Fibroblast of lung (primary cell): ENCODE results near the gene ISYNA1. TPM values are rescaled to one million over a fixed set of nuclear protein-coding genes. Genes with fewer than 3 reads are reported as not detected.
A peak's percentile ranks its signal among the peaks of the same experiment; 100 is the strongest.

Experiments used
- DNase-seq, 2 donors: peaks; one replicate each; pipeline versions ENCODE4 v3.0.0 to v3.0.0-alpha.2; 2010; ENCODE audit warnings: low read depth in 2 of 2
- H2AFZ ChIP-seq: 2 replicates; pipeline ENCODE4 v1.5.1; 2012; ENCODE audit warnings: low read length, control low read depth, inconsistent platforms
- H3K27ac ChIP-seq: 2 replicates; pipeline ENCODE4 v1.5.1; 2011; ENCODE audit warnings: low read length, control low read depth; ENCODE audit not compliant: insufficient read depth
- H3K27me3 ChIP-seq: 2 replicates; pipeline ENCODE4 v1.5.1; 2011; ENCODE audit warnings: mild to moderate bottlenecking, low read length; ENCODE audit not compliant: control insufficient read depth, insufficient read depth
- H3K36me3 ChIP-seq: 2 replicates; pipeline ENCODE4 v1.5.1; 2011; ENCODE audit warnings: low read length; ENCODE audit not compliant: control insufficient read depth, insufficient read depth
- H3K4me1 ChIP-seq: 2 replicates; pipeline ENCODE4 v1.5.1; 2011; ENCODE audit warnings: low read length; ENCODE audit not compliant: control insufficient read depth, insufficient read depth; ENCODE audit errors: extremely low read depth
- H3K4me2 ChIP-seq: 2 replicates; pipeline ENCODE4 v1.5.1; 2011; ENCODE audit warnings: low read length, control low read depth; ENCODE audit not compliant: insufficient read depth; ENCODE audit errors: extremely low read depth
- H3K4me3 ChIP-seq, 4 experiments: fragments of 200-600 bp in 1 of 4; sonication (generic) in 1 of 4; replicated peaks in 1 of 4; 2 replicates each; pipeline ENCODE4 v1.5.1; 2011 to 2016; ENCODE audit warnings: low read length in 4 of 4, low read depth in 3 of 4, mild to moderate bottlenecking in 3 of 4, control low read depth in 2 of 4, inconsistent platforms in 1 of 4, mixed read lengths in 1 of 4; ENCODE audit not compliant: insufficient read depth in 1 of 4; ENCODE audit errors: control extremely low read depth in 1 of 4
- H3K79me2 ChIP-seq: 2 replicates; pipeline ENCODE4 v1.5.1; 2012; ENCODE audit warnings: mild to moderate bottlenecking, low read length, inconsistent platforms; ENCODE audit not compliant: control insufficient read depth, insufficient read depth
- H3K9ac ChIP-seq: 2 replicates; pipeline ENCODE4 v1.5.1; 2011; ENCODE audit warnings: mild to moderate bottlenecking, low read length, control low read depth; ENCODE audit not compliant: insufficient read depth
- H3K9me3 ChIP-seq: 2 replicates; pipeline ENCODE4 v1.5.1; 2012; ENCODE audit warnings: low read depth, low read length; ENCODE audit not compliant: control insufficient read depth, insufficient read depth
- H4K20me1 ChIP-seq: 2 replicates; pipeline ENCODE4 v1.5.1; 2011; ENCODE audit warnings: low read length; ENCODE audit not compliant: control insufficient read depth, insufficient read depth; ENCODE audit errors: extremely low read depth
- CTCF ChIP-seq, 2 donors: IDR thresholded peaks in 1 of 2; conservative IDR thresholded peaks in 1 of 2; 1 replicate in 1 of 2; 2 replicates in 1 of 2; pipeline ENCODE4 v1.5.1; 2011 to 2012; ENCODE audit warnings: low read length in 2 of 2, control low read depth in 1 of 2, inconsistent platforms in 1 of 2, low read depth in 1 of 2, mild to moderate bottlenecking in 1 of 2
- EZH2 ChIP-seq: IDR thresholded peaks from 2 replicates; pipeline ENCODE4 v1.5.1; 2012; ENCODE audit warnings: low read length, control low read depth, mild to moderate bottlenecking; ENCODE audit errors: missing control alignments
- polyA plus RNA-seq, 2 donors: library from polyadenylated mRNA; depleted of rRNA in 1 of 2; stranded (reverse) in 1 of 2; unstranded in 1 of 2; fragments of >200 nt; gene quantifications; 2 replicates each; pipeline ENCODE4 v1.2.1, GENCODE V29; 2011 to 2012; ENCODE audit warnings: missing spikeins in 1 of 2
- total RNA-seq: library from RNA; depleted of rRNA; stranded (reverse); fragments of >200 nt; gene quantifications from 2 replicates; pipeline ENCODE4 v1.2.1, GENCODE V29; 2014

ISYNA1 gene
- total and polyA plus RNA-seq, 2 donors (not counting 1 experiment from before 2014, with no cell fraction given) = 10.3 to 25.6 TPM

DNA sequence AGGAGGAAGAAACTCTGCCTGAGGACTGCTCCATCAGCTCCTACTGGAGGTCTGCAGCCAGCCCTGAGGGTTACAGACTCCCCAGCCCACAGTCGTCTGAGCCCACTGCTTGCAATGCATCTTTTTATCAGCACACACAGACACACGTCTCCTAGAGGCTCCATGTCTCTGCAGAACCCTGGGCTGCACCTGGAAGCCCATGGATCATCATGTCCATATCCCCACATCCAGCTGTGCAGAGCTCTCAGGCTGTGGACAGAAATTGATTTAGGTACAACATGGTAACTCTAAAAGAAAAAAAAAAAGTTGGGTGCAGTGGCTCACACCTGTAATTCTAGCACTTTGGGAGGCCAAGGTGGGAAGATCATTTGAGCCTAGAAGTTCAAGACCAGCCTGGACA is 32.9 kb upstream of the ISYNA1 start:
- no peak overlapping the region for H3K27ac ChIP-seq
- no peak for DNase-seq
- TF ChIP-seq CTCF (conservative IDR thresholded peaks at IDR 0.05 in 1 of 2, IDR thresholded peaks at IDR 0.05 in 1 of 2; ENCODE audit: low read depth in 1 of 2, low read length in 2 of 2) = no peak
- no peak for TF ChIP-seq EZH2
- H2AFZ ChIP-seq = no peak overlapping the region
- peaks cover 6% of the 10 kb centered on the region for H3K4me1 ChIP-seq
- no peak overlapping the region for H3K4me3 ChIP-seq
- H3K4me2 ChIP-seq = no peak overlapping the region
- peaks cover 12% of the 10 kb centered on the region for H3K36me3 ChIP-seq
- no peaks in the 10 kb centered on the region for H3K27me3 ChIP-seq
- H3K9ac ChIP-seq = no peak overlapping the region
- no peaks in the 10 kb centered on the region for H4K20me1 ChIP-seq
- peaks cover 42% of the 10 kb centered on the region for H3K79me2 ChIP-seq
- no peaks in the 10 kb centered on the region for H3K9me3 ChIP-seq

DNA sequence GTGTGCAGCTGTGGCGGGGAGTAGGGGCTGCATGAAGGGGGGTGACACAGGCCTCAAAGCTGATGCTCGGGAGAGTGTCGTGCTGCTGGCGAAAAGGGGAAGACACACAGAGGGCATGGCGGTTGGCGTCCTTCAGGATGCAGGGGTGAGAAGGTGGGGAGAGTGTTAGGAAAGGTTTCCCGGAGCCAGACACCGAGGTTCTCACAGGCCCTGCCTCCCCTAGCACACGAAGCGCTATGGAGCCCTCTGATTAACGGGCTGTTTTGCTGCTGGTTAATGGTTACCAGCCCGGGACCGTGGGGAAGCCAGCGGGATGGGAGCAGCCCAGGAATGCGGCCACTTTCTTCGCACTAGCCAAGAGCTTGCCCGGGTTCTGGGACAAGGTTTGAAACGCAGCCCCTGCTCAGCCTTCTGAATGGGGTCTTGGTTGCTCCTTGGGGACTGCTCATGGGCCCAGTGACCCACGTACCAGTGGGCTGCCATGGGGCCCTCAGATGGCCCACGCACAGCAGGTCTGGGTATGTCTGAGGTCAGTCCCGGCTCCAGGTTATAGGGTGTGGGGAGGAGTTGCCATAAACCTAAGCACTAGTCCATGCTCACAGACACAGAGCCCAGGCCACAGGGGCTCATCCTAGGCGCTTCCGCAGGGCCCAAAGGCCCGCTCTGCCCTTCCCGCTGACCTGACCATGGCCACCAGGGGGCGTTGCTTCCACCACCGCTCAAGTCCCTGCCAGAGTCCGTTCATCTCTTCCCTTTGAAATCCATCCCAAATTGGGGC is 31.3 kb upstream of the ISYNA1 start:
- TF ChIP-seq EZH2 = no peak
- TF ChIP-seq CTCF (conservative IDR thresholded peaks at IDR 0.05 in 1 of 2, IDR thresholded peaks at IDR 0.05 in 1 of 2; ENCODE audit: low read depth in 1 of 2, low read length in 2 of 2) = peak; percentile 79 to 80
- peaks cover 18% of the 10 kb centered on the region for H3K4me1 ChIP-seq
- no peaks in the 10 kb centered on the region for H3K9me3 ChIP-seq
- no peak overlapping the region for H3K9ac ChIP-seq
- no peak overlapping the region for H2AFZ ChIP-seq
- H3K36me3 ChIP-seq = peaks cover 12% of the 10 kb centered on the region
- H3K27ac ChIP-seq = no peak overlapping the region
- no peaks in the 10 kb centered on the region for H3K27me3 ChIP-seq
- no peaks in the 10 kb centered on the region for H4K20me1 ChIP-seq
- H3K79me2 ChIP-seq = peaks cover 31% of the 10 kb centered on the region
- DNase-seq = peak; percentile 54 to 75
- no peak overlapping the region for H3K4me2 ChIP-seq
- no peak overlapping the region for H3K4me3 ChIP-seq

DNA sequence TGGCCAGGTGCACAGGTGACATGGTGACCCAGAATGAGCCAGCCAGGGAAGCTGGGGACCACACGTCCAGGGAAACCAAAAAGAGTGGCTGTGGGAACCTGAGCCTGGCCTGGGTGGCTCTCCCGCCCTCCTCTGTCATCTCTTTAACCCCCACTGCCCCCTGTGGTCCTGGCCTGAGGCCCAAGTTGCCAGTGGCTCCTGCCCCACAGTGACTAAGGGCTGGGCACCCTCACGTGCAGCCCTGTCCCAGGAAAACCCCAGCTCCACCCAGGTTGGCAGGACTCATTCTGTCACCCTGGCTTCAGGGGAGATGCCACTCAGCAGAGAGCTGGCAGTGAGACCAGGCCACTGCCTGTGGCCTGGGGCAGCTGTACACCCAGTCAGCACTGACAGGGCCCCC is 30.6 kb upstream of the ISYNA1 start:
- no peaks in the 10 kb centered on the region for H3K27me3 ChIP-seq
- no peaks in the 10 kb centered on the region for H4K20me1 ChIP-seq
- peaks cover 12% of the 10 kb centered on the region for H3K36me3 ChIP-seq
- TF ChIP-seq CTCF (conservative IDR thresholded peaks at IDR 0.05 in 1 of 2, IDR thresholded peaks at IDR 0.05 in 1 of 2; ENCODE audit: low read depth in 1 of 2, low read length in 2 of 2) = no peak
- no peak for TF ChIP-seq EZH2
- no peak overlapping the region for H2AFZ ChIP-seq
- H3K4me2 ChIP-seq = no peak overlapping the region
- no peaks in the 10 kb centered on the region for H3K9me3 ChIP-seq
- H3K4me3 ChIP-seq = no peak overlapping the region
- peaks cover 21% of the 10 kb centered on the region for H3K4me1 ChIP-seq
- no peak for DNase-seq
- no peak overlapping the region for H3K9ac ChIP-seq
- no peak overlapping the region for H3K27ac ChIP-seq
- peaks cover 26% of the 10 kb centered on the region for H3K79me2 ChIP-seq
